ENCODE data around the gene DUXB. TPM values are rescaled to one million over a fixed set of nuclear protein-coding genes. Genes with fewer than 3 reads are reported as not detected.

DUXB gene
- total RNA-seq, 6 experiments from 2014 or later, result not detected

GRCh38 chr16:75718452-75718851 lies 17.2 kb upstream of the DUXB start:
- Mint-ChIP-seq H3K9me3 (peaks cover 4% of the 10 kb centered on the region; the same call in 1 of the 2 replicates), H3K4me1 (ENCODE audit: low read depth) (no peaks in the 10 kb centered on the region), H3K27ac (no peak overlapping the region), H3K27me3 (ENCODE audit: insufficient read depth) (no peaks in the 10 kb centered on the region; the same call in none of the 2 replicates), H3K36me3 (ENCODE audit: low read depth) (no peaks in the 10 kb centered on the region), H3K4me3 (no peak overlapping the region)
- no peak for DNase-seq
- TF ChIP-seq CTCF (IDR thresholded peaks at IDR 0.05), result no peak

- no peaks in the 10 kb centered on the region for H3K4me1 Mint-ChIP-seq (ENCODE audit: low read depth)
- no peak for DNase-seq
- H3K36me3 Mint-ChIP-seq (ENCODE audit: low read depth), result no peaks in the 10 kb centered on the region
- peaks cover 2% of the 10 kb centered on the region for H3K27me3 Mint-ChIP-seq (ENCODE audit: insufficient read depth)
- H3K27ac Mint-ChIP-seq, result no peak overlapping the region
- peaks cover 10% of the 10 kb centered on the region for H3K9me3 Mint-ChIP-seq
- TF ChIP-seq CTCF (IDR thresholded peaks at IDR 0.05), result no peak
- no peak overlapping the region for H3K4me3 Mint-ChIP-seq
Measured at GRCh38 chr16:75714661-75715060, 13.4 kb upstream of the DUXB start.

- DNase-seq, result no peak
- TF ChIP-seq CTCF (IDR thresholded peaks at IDR 0.05), result no peak
- no peaks in the 10 kb centered on the region for H3K36me3 Mint-ChIP-seq (ENCODE audit: low read depth)
- H3K27me3 Mint-ChIP-seq (ENCODE audit: insufficient read depth), result peaks cover 8% of the 10 kb centered on the region
- no peak overlapping the region for H3K4me3 Mint-ChIP-seq
- no peaks in the 10 kb centered on the region; the same call in 1 of the 2 replicates for H3K4me1 Mint-ChIP-seq (ENCODE audit: low read depth)
- peaks cover 11% of the 10 kb centered on the region for H3K9me3 Mint-ChIP-seq
- no peak overlapping the region for H3K27ac Mint-ChIP-seq
Measured at GRCh38 chr16:75710344-75710743, 9.1 kb upstream of the DUXB start.

- no peak overlapping the region for H3K4me3 Mint-ChIP-seq
- no peak for TF ChIP-seq CTCF (IDR thresholded peaks at IDR 0.05)
- no peak for DNase-seq
- H3K9me3 Mint-ChIP-seq, result no peaks in the 10 kb centered on the region
- H3K36me3 Mint-ChIP-seq (ENCODE audit: low read depth), result no peaks in the 10 kb centered on the region
- no peak overlapping the region for H3K27ac Mint-ChIP-seq
- peaks cover 20% of the 10 kb centered on the region; the same call in 1 of the 2 replicates for H3K4me1 Mint-ChIP-seq (ENCODE audit: low read depth)
- peaks cover 11% of the 10 kb centered on the region for H3K27me3 Mint-ChIP-seq (ENCODE audit: insufficient read depth)
Measured at GRCh38 chr16:75703306-75703705, 2.0 kb upstream of the DUXB start.

GRCh38 chr16:75702242-75702641 lies 981 bp upstream of the DUXB start:
- no peak for TF ChIP-seq CTCF (IDR thresholded peaks at IDR 0.05)
- H3K4me3 Mint-ChIP-seq, result no peak overlapping the region
- no peak for DNase-seq

GRCh38 chr16:75697571-75697970 lies 3.7 kb downstream of the DUXB start:
- H3K36me3 Mint-ChIP-seq (ENCODE audit: low read depth), result no peaks in the 10 kb centered on the region
- no peak overlapping the region for H3K27ac Mint-ChIP-seq
- no peaks in the 10 kb centered on the region; the same call in none of the 2 replicates for H3K27me3 Mint-ChIP-seq (ENCODE audit: insufficient read depth)
- H3K9me3 Mint-ChIP-seq, result no peaks in the 10 kb centered on the region
- no peak for TF ChIP-seq CTCF (IDR thresholded peaks at IDR 0.05)
- H3K4me3 Mint-ChIP-seq, result no peak overlapping the region
- peaks cover 18% of the 10 kb centered on the region for H3K4me1 Mint-ChIP-seq (ENCODE audit: low read depth)
- DNase-seq, result no peak

More at GRCh38 chr16:75702242-75702641, 981 bp upstream of the DUXB start:
- no peaks in the 10 kb centered on the region for H3K9me3 Mint-ChIP-seq
- peaks cover 24% of the 10 kb centered on the region for H3K4me1 Mint-ChIP-seq (ENCODE audit: low read depth)
- peaks cover 8% of the 10 kb centered on the region for H3K27me3 Mint-ChIP-seq (ENCODE audit: insufficient read depth)
- H3K27ac Mint-ChIP-seq, result no peak overlapping the region
- no peaks in the 10 kb centered on the region for H3K36me3 Mint-ChIP-seq (ENCODE audit: low read depth)
